Cardiac muscle cell (in vitro differentiated cells and primary cell): ENCODE results near the gene RERE. TPM values are rescaled to one million over a fixed set of nuclear protein-coding genes. Genes with fewer than 3 reads are reported as not detected.

Experiments
- DNase-seq, 2 donors: peaks; one replicate each; pipeline versions ENCODE4 v3.0.0 to v3.0.0-alpha.2; 2010 to 2017; ENCODE audit warnings: low read depth in 1 of 2, low spot score in 1 of 2
- H3K27ac ChIP-seq: fragments of 200-600 bp; sonication (generic); 2 replicates; pipeline ENCODE4 v1.5.1; 2016
- H3K27me3 ChIP-seq: fragments of 200-600 bp; sonication (generic); 2 replicates; pipeline ENCODE4 v1.6.0; 2016; ENCODE audit warnings: control low read depth
- H3K36me3 ChIP-seq: fragments of 200-600 bp; sonication (generic); 2 replicates; pipeline ENCODE4 v1.5.1; 2016; ENCODE audit warnings: control low read depth
- H3K4me1 ChIP-seq: fragments of 200-600 bp; sonication (generic); 2 replicates; pipeline ENCODE4 v1.8.1; 2017; ENCODE audit warnings: low read depth, mild to moderate bottlenecking, mixed run types
- H3K4me3 ChIP-seq: fragments of 200-600 bp; sonication (generic); 2 replicates; pipeline ENCODE4 v1.5.1; 2016; ENCODE audit warnings: mild to moderate bottlenecking
- H3K9me3 ChIP-seq: fragments of 200-600 bp; sonication (generic); 2 replicates; pipeline ENCODE4 v1.5.1; 2017; ENCODE audit warnings: low read depth, mild to moderate bottlenecking, control low read depth
- CTCF ChIP-seq: IDR thresholded peaks from 2 replicates; pipeline ENCODE4 v1.5.1; 2012; ENCODE audit warnings: low read depth, mild to moderate bottlenecking, low read length
- polyA plus RNA-seq: library from polyadenylated mRNA; unstranded; fragments of >200 nt; fragmentation: Nextera tagmentation; extraction: Ambion mirVana; gene quantifications from 2 replicates; pipeline ENCODE4 v1.2.1, GENCODE V29; 2016
- total RNA-seq: library from RNA; depleted of rRNA; stranded (reverse); fragments of >200 nt; gene quantifications from 2 replicates; pipeline ENCODE4 v1.2.3, GENCODE V29; 2016

The RERE gene
- total and polyA plus RNA-seq, 2 experiments from 2014 or later: 72.5 to 81.0 TPM

DNA sequence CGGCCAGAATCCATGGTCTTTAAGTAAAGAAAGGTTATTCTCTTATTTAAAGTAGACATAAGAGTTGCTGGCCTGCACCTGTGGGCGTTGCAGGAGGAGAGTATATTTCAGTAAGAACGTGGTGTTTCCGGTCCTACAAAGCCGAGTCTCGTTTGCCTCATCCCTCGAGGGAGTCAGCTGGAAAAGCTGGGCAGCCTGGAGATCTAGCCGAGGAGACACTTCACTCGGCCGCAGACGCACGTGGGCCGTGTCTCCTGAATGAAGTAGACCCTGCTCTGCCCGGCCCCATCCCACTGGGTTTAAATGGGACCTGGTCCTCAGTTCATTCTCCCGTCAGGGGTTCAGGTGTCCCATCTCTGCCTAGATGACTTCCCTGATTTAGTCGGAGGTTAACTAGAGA lies 484.6 kb downstream of the RERE start:
- H3K36me3 ChIP-seq: no peaks in the 10 kb centered on the region
- no peak overlapping the region for H3K4me3 ChIP-seq
- H3K4me1 ChIP-seq: no peaks in the 10 kb centered on the region
- no peak overlapping the region for H3K27ac ChIP-seq
- no peak for DNase-seq
- no peaks in the 10 kb centered on the region for H3K27me3 ChIP-seq
- H3K9me3 ChIP-seq: no peaks in the 10 kb centered on the region
- no peak for TF ChIP-seq CTCF

GRCh38 chr1:8330271-8331125 lies 486.9 kb downstream of the RERE start:
- H3K9me3 ChIP-seq: no peaks in the 10 kb centered on the region
- no peak for DNase-seq
- TF ChIP-seq CTCF: no peak
- no peak overlapping the region for H3K27ac ChIP-seq
- no peaks in the 10 kb centered on the region for H3K36me3 ChIP-seq
- no peak overlapping the region for H3K4me3 ChIP-seq
- H3K27me3 ChIP-seq: no peaks in the 10 kb centered on the region
- no peaks in the 10 kb centered on the region for H3K4me1 ChIP-seq

- no peak overlapping the region for H3K4me3 ChIP-seq
- DNase-seq: no peak
- H3K9me3 ChIP-seq: no peaks in the 10 kb centered on the region
- H3K27ac ChIP-seq: no peak overlapping the region
- no peak for TF ChIP-seq CTCF
- no peaks in the 10 kb centered on the region for H3K36me3 ChIP-seq
- no peaks in the 10 kb centered on the region for H3K27me3 ChIP-seq
- H3K4me1 ChIP-seq: no peaks in the 10 kb centered on the region
These were observed 487.6 kb downstream of the RERE start for GRCh38 chr1:8329858-8330257.

GRCh38 chr1:8329439-8329838 lies 488.0 kb downstream of the RERE start:
- no peak for TF ChIP-seq CTCF
- no peaks in the 10 kb centered on the region for H3K27me3 ChIP-seq
- no peaks in the 10 kb centered on the region for H3K9me3 ChIP-seq
- H3K36me3 ChIP-seq: no peaks in the 10 kb centered on the region
- no peak for DNase-seq
- no peaks in the 10 kb centered on the region for H3K4me1 ChIP-seq
- H3K27ac ChIP-seq: no peak overlapping the region
- H3K4me3 ChIP-seq: no peak overlapping the region

DNA sequence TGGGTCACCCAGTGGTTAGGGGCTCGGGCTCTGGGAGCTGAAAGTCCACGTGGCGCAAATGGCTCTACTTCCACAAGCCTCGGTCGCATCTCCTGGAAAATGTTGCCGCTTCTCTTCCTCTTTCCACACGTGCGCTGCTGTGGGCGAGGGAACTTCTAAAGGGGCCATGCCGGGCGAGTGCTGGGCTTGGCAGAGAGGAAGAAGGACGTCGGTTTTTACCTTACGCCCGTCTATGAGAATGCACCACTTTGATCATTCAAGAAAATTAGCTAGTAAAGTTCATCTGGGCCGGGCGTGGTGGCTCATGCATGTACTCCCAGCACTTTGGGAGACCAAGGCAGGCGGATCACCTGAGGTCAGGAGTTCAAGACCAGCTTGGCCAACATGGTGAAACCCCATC lies 489.2 kb downstream of the RERE start:
- Histone ChIP-seq H3K9me3 (no peaks in the 10 kb centered on the region), H3K27ac (no peak overlapping the region), H3K4me1 (no peaks in the 10 kb centered on the region), H3K36me3 (no peaks in the 10 kb centered on the region), H3K27me3 (no peaks in the 10 kb centered on the region), H3K4me3 (no peak overlapping the region)
- no peak for DNase-seq
- no peak for TF ChIP-seq CTCF
